HUES64 (cell line): ENCODE results near the gene SLC41A3.
"Not testable (repeated sequence)": the region's sequence is repeated elsewhere in the genome, so short reads cannot be mapped to it uniquely, and the experiment has no call there.

Experiments used
- H3K27ac ChIP-seq: 2 replicates; pipeline ENCODE4 v1.7.0; 2013; ENCODE audit warnings: low read depth, low read length, inconsistent platforms
- H3K27me3 ChIP-seq: 2 replicates; pipeline ENCODE4 v1.6.1; 2013; ENCODE audit warnings: mild to moderate bottlenecking, low read length; ENCODE audit not compliant: insufficient read depth
- H3K36me3 ChIP-seq: 2 replicates; pipeline ENCODE4 v1.6.1; 2013; ENCODE audit warnings: mild to moderate bottlenecking, low read length; ENCODE audit not compliant: insufficient read depth
- H3K4me1 ChIP-seq: 2 replicates; pipeline ENCODE4 v1.6.1; 2013; ENCODE audit warnings: mild to moderate bottlenecking, low read length, moderate library complexity; ENCODE audit not compliant: insufficient read depth
- H3K4me3 ChIP-seq: 2 replicates; pipeline ENCODE4 v1.5.1; 2013; ENCODE audit warnings: mild to moderate bottlenecking, low read length, moderate library complexity
- H3K9ac ChIP-seq: 2 replicates; pipeline ENCODE4 v1.6.1; 2013; ENCODE audit warnings: mild to moderate bottlenecking, low read depth, low read length
- H3K9me3 ChIP-seq: 2 replicates; pipeline ENCODE4 v1.6.1; 2013; ENCODE audit warnings: low read depth, low read length; ENCODE audit not compliant: insufficient read depth
- WGBS: fragments of 150-250, 120-280 bp; methylation state at CpG from one replicate; pipeline ENCODE4 v1.1.7; 2013; ENCODE audit warnings: missing lambda C conversion rate; 5-methylcytosine and 5-hydroxymethylcytosine counted together

The SLC41A3 gene

DNA sequence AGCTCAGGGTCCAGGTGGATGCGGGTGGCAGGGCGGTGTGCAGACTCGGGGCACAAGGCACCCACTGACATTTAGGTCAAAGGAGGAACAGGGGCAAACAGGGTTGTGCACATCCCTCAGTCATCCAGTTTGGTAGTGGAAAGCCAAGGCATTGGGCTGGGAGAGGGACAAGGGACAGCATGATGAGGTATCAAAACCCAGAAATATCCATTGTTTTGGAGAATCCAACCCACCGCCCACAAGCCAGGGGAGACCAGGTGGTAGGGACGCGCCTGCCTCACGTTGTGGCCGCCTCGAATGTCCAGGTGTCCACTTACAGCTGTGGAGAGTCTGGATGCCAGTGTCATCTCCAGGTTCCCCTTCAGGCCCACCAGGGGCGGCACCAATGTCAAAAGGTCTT, 33.3 kb downstream of the SLC41A3 start:
- H3K9ac ChIP-seq = no peak overlapping the region
- no peaks in the 10 kb centered on the region for H3K27me3 ChIP-seq
- no peaks in the 10 kb centered on the region for H3K36me3 ChIP-seq
- H3K4me1 ChIP-seq = no peaks in the 10 kb centered on the region
- no peak overlapping the region for H3K27ac ChIP-seq
- no peaks in the 10 kb centered on the region for H3K9me3 ChIP-seq
- WGBS = 95% methylated on average over 10 of the region's 10 CpGs
- H3K4me3 ChIP-seq = no peak overlapping the region

DNA sequence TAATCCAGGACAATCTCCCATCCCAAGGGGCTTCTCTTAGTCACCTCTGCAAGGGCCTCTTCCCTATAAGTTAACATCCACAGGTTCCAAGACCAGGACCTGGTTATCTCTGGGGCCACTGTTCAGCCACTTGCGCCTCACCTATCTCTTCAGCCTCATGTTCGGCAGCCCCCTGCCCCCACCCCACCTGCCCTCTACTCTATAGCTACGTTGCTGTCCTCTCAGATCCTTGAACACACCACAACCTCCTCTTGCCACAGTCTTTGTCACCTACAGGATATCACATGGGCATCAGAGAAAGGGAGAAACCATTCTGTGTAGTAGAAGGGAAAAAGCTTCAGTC, 33.9 kb downstream of the SLC41A3 start:
- Histone ChIP-seq H3K4me1 (no peaks in the 10 kb centered on the region), H3K36me3 (no peaks in the 10 kb centered on the region), H3K4me3 (no peak overlapping the region), H3K9ac (no peak overlapping the region), H3K27ac (no peak overlapping the region), H3K27me3 (no peaks in the 10 kb centered on the region), H3K9me3 (no peaks in the 10 kb centered on the region)
- WGBS = 94% methylated on average over 3 of the region's 3 CpGs

- H3K4me3 ChIP-seq = no peak overlapping the region
- 92% methylated on average over 4 of the region's 5 CpGs for WGBS
- H3K36me3 ChIP-seq = no peaks in the 10 kb centered on the region
- H3K9ac ChIP-seq = no peak overlapping the region
- H3K4me1 ChIP-seq = no peaks in the 10 kb centered on the region
- H3K9me3 ChIP-seq = no peaks in the 10 kb centered on the region
- H3K27ac ChIP-seq = no peak overlapping the region
- no peaks in the 10 kb centered on the region for H3K27me3 ChIP-seq
These were observed 34.5 kb downstream of the SLC41A3 start for GRCh38 chr3:126049289-126050049.

DNA sequence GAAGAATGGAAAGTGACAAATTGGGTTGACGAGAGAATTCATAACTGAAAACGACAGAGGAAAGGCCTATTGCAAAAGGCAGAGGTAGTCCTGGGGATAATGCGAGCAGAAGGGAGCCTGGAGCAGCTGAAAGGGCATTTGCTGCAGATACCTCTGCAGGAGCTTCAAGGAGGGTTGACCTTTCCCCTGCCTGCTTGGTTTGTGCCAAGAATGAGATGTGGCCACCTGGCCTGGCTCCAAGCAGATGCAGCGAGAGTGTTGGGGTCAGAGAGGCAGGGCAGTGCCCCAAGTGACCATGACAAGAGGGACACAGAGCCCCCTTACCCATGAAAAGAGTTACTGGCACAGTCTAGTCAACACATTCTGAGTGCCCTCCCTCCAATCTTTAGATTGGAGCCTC, 43.5 kb downstream of the SLC41A3 start:
- no peak overlapping the region for H3K9ac ChIP-seq
- H3K9me3 ChIP-seq = peaks cover 8% of the 10 kb centered on the region; the same call in 1 of the 2 replicates
- WGBS = 82% methylated on average over 4 of the region's 4 CpGs
- no peaks in the 10 kb centered on the region for H3K36me3 ChIP-seq
- no peaks in the 10 kb centered on the region for H3K27me3 ChIP-seq
- H3K4me3 ChIP-seq = no peak overlapping the region
- H3K27ac ChIP-seq = no peak overlapping the region
- peaks cover 9% of the 10 kb centered on the region for H3K4me1 ChIP-seq

DNA sequence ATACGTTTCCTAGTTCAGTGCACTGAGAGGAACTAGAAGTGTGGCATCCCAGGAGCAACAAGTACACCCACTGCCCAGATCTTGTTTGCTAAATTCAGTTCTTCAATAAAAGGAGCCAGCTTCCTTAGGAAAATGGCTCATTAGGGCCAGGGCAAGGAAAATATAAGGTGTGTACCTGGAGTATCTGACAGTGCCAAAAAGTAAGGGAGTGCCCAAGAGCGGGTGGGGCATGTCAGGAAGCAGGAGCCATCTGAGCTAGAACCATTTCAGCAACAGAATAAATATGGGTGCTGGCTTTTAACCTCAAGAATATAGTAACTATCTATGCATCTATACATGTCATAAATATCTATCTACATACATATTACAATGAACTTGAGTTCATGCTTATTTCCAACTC, 44.1 kb downstream of the SLC41A3 start:
- WGBS = 69% methylated on average over 2 of the region's 2 CpGs
- peaks cover 9% of the 10 kb centered on the region for H3K4me1 ChIP-seq

DNA sequence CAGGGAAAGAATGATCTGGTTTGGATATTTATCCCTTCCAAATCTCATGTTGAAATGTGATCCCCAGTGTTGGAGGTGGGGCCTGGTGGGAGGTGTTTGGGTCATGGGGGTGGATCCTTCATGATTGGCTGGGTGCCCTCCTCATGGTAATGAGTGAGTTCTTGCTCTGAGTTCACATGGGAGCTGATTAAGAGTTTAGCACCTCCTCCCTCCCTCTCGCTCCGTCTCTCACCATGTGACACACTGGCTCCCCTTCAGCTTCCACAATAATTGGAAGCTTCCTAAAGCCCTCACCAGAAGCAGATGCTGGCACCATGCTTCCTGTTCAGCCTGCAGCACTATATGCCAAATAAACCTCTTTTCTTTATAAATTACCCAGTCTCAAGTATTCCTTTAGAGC, 45.1 kb downstream of the SLC41A3 start:
- not testable (repeated sequence) for H3K27ac ChIP-seq, H3K4me3 ChIP-seq, H3K36me3 ChIP-seq, H3K9me3 ChIP-seq, H3K4me1 ChIP-seq, H3K9ac ChIP-seq, H3K27me3 ChIP-seq
- 90% methylated on average over 2 of the region's 2 CpGs for WGBS

More for the DNA sequence above, 44.1 kb downstream of the SLC41A3 start:
- Histone ChIP-seq H3K27ac (no peak overlapping the region), H3K9ac (no peak overlapping the region), H3K4me3 (no peak overlapping the region), H3K27me3 (no peaks in the 10 kb centered on the region), H3K36me3 (no peaks in the 10 kb centered on the region), H3K9me3 (peaks cover 8% of the 10 kb centered on the region; the same call in 1 of the 2 replicates)

DNA sequence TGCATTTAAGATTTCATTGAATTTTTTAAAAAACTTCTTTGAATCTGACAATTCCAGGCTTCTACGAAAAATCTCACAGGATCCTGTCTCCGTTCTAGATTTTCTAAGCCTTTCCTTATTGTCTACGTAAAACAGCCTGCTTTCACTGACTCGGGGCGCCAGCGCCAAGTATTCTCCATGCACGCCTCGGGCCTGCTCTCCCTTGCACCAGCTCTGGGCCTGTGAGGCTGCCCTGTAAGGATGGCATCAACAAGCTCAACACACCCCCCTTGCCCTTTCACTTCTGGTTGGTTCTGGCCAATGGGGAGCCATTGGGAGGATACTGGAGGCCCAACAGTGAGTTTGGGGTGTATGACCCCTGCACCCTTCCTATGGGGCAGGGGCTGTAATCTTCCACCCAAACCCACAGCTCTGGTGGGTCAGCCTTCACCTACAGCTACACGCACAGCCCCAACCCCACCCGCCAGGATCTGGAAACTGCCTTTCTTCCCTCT, 47.8 kb downstream of the SLC41A3 start:
- H3K4me1 ChIP-seq = no peaks in the 10 kb centered on the region
- no peak overlapping the region for H3K27ac ChIP-seq
- H3K4me3 ChIP-seq = no peak overlapping the region
- H3K36me3 ChIP-seq = no peaks in the 10 kb centered on the region
- WGBS = 95% methylated on average over 10 of the region's 10 CpGs
- no peaks in the 10 kb centered on the region for H3K27me3 ChIP-seq
- peaks cover 8% of the 10 kb centered on the region; the same call in 1 of the 2 replicates for H3K9me3 ChIP-seq
- no peak overlapping the region for H3K9ac ChIP-seq

DNA sequence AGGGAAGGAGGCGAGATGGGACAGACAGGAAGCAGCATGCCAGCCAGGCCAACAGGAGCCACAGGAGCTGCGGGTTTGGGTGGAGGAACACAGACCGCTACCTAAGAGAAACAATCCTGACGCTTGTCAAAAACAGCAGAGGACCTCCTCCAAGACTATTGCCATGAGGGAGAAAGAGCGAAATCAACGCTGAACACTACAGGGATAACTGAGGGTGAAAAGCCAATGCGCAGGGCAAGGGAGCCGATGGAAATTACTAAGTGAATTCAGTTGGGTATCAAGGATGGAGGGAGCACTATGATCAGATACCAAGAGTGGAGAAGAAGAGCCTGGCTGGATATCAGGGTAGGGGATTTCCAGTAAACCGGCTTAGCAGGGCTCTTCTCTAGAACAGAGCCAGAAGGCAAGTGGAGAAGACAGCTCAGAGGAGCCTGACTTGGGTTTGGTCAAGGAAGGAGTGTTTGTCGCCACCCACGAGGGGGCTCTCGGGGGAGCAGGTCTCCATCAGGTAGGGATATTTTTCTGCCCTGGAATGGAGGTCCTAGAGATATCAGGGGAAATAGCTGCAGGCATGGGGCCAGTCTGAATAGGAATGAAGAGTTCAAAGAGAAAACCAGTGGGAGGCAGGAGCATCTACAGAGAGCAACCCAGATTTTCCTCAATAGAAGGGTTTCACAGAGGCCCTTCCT, 48.4 kb downstream of the SLC41A3 start:
- Histone ChIP-seq H3K36me3 (no peaks in the 10 kb centered on the region), H3K4me1 (no peaks in the 10 kb centered on the region), H3K9me3 (peaks cover 8% of the 10 kb centered on the region; the same call in 1 of the 2 replicates), H3K9ac (no peak overlapping the region), H3K27ac (no peak overlapping the region), H3K4me3 (no peak overlapping the region), H3K27me3 (no peaks in the 10 kb centered on the region)
- WGBS = 89% methylated on average over 12 of the region's 12 CpGs

GRCh38 chr3:126034481-126035361, 49.2 kb downstream of the SLC41A3 start:
- Histone ChIP-seq H3K9me3 (peaks cover 8% of the 10 kb centered on the region), H3K27ac (no peak overlapping the region), H3K4me3 (no peak overlapping the region), H3K27me3 (no peaks in the 10 kb centered on the region), H3K36me3 (no peaks in the 10 kb centered on the region), H3K9ac (no peak overlapping the region), H3K4me1 (no peaks in the 10 kb centered on the region)
- 83% methylated on average over 11 of the region's 11 CpGs for WGBS

DNA sequence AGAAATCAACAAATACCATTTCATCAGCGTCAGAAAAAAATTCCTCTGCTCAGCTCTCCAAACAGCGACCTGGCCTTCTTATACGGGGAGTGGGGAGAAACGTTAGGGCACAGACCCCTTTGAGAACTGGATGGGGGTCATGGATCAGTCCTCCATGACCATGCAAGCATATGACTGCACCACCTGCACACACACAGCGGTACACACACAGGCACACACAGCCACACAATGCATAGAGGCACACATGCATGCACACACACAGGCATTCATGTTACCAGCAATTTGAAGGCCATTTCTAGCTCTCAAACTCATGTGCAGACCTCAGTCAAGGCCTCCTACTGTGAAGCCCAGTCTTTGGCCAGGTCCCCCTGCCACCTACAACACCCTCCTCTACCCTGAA, 50.2 kb downstream of the SLC41A3 start:
- Histone ChIP-seq H3K27ac (no peak overlapping the region), H3K4me1 (no peaks in the 10 kb centered on the region), H3K9me3 (peaks cover 18% of the 10 kb centered on the region), H3K9ac (no peak overlapping the region), H3K36me3 (no peaks in the 10 kb centered on the region), H3K27me3 (no peaks in the 10 kb centered on the region), H3K4me3 (no peak overlapping the region)
- 97% methylated on average over 5 of the region's 5 CpGs for WGBS
